GM18870 (cell line): ENCODE measurements around the gene PARD3.

Source experiments
- ATAC-seq: cut with Tn5 transposase; IDR thresholded peaks from one replicate; pipeline ENCODE4 v1.9.1; 2021; ENCODE audit warnings: moderate library complexity; ENCODE audit not compliant: unreplicated experiment

PARD3 gene

DNA sequence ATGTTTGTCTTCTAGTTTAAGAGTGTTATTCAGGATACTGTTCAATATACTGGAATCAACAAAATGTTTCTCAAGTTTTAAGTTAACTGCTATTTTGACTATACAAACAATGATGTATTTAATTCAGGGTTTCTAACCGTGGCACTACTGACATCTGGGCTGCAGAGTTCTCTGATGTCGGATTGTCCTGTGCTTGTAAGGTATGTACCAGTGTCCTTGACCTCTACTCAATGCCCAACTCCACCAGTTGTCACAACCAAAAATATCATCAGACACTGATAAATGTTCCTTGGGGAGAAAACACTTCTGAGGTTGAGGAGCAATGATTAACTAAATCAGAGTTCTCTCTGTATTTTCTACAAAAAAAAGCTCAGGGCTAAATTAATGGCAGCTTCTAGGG, 301.5 kb downstream of the PARD3 start:
- no peak for ATAC-seq

GRCh38 chr10:34507217-34507616, 307.9 kb downstream of the PARD3 start:
- ATAC-seq, result no peak

- ATAC-seq, result no peak
These were observed 308.3 kb downstream of the PARD3 start for GRCh38 chr10:34506786-34507185.

GRCh38 chr10:34505338-34505737, 309.8 kb downstream of the PARD3 start:
- ATAC-seq, result no peak

GRCh38 chr10:34504534-34504933, 310.6 kb downstream of the PARD3 start:
- peak; percentile 53 for ATAC-seq

GRCh38 chr10:34503704-34504103, 311.4 kb downstream of the PARD3 start:
- ATAC-seq, result no peak

DNA sequence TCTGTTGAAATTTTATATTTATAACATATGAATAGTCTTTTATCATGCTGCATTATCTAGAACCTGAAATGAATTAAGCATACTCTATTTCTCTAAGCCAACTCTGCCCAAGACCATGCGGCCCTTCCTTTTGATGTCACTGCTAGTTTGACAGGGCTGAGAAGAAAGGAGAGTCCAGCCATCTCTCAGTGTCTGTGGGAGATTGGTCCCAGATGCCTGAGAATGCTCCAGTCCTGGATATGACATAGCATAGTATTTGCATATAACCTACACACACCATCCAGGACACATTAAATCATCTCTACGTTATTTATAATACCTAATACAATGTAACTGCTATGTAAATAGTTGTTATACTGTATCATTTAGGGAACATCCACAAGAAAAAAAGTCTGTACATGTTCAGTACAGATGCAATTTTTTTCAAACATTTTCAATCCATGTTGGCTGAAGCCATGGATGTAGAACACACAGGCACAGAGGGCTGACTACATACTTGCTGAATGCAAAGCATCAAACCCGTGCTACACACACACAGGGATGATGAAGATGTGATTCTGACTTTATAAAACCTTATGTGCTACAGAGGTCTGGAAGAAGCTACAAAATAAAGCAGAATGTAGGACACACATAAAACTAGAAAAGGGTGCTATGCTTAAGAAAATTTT, 315.4 kb downstream of the PARD3 start:
- ATAC-seq, result no peak

GRCh38 chr10:34498821-34499220, 316.3 kb downstream of the PARD3 start:
- ATAC-seq, result no peak

- no peak for ATAC-seq
These were observed 319.2 kb downstream of the PARD3 start for GRCh38 chr10:34495938-34496337.

DNA sequence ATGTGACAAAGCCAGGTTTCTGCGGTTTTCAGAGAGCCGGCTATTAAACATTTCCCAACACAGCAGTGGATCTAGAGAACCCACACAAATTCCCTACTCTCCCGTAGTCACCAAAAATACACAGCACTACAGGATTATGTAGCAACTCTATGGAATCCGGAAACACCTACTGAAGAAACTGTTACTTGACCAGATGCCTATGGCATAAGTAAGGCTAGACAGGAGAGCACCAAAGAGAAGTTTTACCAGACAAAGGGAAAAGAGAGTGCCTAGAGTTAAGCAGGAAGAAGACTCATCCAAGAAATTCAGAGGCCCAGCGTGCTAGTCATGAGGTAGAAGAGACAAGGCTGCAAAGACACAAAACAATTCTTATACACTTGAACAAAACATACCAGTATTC, 321.1 kb downstream of the PARD3 start:
- no peak for ATAC-seq

- no peak for ATAC-seq
These were observed 323.0 kb downstream of the PARD3 start for GRCh38 chr10:34492081-34492480.

DNA sequence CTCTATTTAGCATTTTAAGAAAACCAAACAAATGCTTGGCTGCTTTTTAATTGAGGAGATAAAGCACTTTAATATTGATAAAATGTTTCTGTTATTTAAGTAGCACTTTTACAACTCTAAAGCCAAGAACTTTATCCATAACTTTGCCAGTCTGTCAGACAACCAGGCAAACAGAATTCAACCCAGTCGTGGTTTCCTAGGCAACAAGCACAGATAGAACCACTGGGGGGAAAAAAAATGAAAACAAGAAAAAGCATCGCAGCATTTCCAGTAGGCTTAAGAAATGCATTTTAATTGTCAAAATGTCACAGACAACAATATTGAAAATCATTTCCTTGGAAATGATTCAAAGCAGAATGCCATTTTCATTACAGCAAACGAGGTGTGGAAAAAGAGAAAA, 323.4 kb downstream of the PARD3 start:
- no peak for ATAC-seq

GRCh38 chr10:34489973-34490745, 324.9 kb downstream of the PARD3 start:
- no peak for ATAC-seq

DNA sequence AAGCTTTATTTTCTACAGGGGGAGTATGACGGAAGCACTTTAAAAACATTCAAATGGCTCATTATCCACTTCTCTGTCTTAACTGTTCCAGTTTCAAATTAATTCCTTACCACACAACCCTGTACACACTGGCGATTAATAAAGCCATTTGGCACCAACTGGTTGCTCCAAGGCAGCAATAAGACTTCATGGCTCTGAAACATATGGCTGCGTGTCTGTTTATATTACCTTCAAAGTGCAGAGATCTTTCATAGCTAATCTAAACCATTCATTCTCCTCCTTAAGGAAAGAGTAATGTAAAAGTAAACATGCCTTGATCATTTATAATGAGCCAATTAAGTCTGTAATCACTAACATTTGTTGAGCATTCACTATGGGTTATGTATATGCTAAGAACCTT, 325.7 kb downstream of the PARD3 start:
- no peak for ATAC-seq

- no peak for ATAC-seq
These were observed 326.5 kb downstream of the PARD3 start for GRCh38 chr10:34488476-34489130.

DNA sequence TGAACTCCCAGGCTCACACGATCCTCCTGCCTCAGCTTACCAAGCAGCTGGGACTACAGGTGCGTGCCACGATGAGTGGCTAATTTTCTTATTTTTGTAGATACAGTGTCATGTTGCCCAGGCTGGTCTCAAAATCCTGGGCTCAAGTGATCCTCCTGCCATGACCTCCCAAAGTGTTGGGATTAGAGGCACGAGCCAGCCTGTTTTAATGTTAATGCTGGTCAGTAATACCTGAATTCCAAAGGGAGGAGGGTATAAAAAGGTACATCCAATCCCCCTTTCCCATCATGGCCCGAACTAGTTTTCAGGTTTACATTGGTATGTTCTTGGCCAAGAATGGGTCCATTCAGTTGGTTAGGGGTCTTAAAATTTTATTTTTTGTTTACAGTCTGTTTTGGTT, 329.1 kb downstream of the PARD3 start:
- ATAC-seq, result no peak

DNA sequence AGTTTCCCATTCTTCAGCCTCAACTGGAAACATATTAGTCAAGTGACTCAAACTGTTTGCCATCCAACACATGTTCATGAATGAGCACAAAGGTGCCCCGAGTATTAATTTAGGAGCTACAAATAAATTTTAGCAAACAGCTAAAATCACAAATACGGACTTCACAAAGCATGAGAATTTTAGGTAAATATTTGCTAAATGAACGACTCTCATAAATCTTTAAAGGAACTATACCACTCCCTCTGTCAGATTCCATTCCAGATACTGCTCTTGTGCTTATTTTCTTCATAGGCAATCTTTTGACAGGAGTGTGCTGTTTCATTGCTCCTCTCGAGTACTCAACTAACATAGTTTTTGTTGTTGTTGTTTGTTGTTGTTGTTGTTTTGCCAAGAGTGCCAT, 330.9 kb downstream of the PARD3 start:
- no peak for ATAC-seq

- no peak for ATAC-seq
These were observed 334.8 kb downstream of the PARD3 start for GRCh38 chr10:34480345-34480744.

DNA sequence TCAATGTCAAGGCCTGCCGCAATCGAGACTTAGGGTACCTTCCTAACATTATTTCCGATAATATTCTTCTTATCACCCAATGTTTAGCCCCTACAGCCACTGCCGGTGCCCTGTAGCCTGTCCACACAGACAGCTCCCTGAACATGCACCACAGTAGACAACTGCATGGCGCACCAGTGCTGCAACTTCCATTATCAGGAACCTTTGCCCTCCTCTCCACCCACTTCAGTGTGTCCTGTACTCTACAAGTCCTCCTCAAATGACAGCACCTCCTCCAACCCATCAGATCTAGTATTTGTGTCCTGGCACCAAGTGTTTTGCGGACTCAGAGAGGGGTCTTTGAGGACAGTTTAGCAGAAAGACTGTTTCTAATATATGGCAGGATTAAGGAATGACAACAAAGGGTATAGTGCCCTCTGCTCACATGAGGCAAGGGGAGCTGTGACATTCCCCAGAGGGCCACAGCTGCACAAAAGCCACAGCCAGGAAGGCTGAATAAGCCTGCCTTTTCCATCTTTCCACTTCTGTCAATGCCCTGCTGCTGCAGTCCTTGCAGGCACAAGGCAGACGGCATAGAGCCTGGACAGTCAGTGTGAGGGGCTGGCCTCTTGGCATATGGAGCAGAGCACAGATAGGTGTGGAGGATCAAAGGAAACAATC, 335.4 kb downstream of the PARD3 start:
- ATAC-seq, result no peak

DNA sequence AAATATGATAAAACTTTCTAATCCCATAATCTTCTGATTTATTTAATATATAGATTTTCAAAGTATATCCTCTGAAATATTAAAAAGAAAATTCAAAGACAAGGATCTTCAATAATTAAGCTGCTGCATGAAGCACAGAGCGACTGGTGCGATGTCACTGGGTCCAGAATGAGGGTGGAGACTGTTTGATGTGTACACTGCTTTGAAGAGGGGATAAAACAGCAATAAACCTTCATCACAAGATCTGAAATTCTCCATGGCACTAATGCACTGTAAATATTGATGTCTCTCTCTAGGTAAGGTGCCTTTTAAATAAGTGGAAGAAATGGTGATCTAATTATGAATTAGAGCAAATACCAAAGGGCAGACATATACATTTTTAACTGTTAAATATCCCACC, 337.8 kb downstream of the PARD3 start:
- ATAC-seq, result no peak

DNA sequence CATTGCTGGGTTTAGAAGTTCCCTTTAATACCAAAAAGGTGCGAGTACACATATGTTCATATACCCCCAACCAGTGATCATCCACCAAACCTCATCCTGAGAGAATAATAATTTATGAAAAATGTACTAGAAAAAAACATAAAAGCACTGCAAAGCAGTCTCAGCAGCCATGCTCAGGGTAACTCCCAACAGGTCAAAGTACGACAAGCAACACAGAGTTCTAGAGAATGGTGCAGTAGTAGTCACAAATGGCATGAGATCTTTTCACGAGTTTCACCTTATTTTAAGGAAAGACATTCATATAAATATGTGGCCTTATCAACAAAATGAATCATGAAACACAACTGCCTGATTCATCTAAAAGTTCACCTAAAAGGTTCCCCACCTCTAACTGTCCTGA, 338.5 kb downstream of the PARD3 start:
- no peak for ATAC-seq

GRCh38 chr10:34475786-34476185, 339.3 kb downstream of the PARD3 start:
- ATAC-seq, result no peak
